DOHH2 (cell line): ENCODE data around the gene CCL19.

Source experiments
- CTCF ChIP-seq: fragments of 200-600 bp; sonication (generic); IDR thresholded peaks from one replicate; pipeline ENCODE4 v1.5.1; 2014; ENCODE audit warnings: antibody characterized with exemption, mild to moderate bottlenecking, low read depth, low read length; ENCODE audit not compliant: poor library complexity, severe bottlenecking
- EZH2phosphoT487 ChIP-seq: fragments of 200-600 bp; sonication (generic); IDR thresholded peaks from 2 replicates; pipeline ENCODE4 v1.6.1; 2017; ENCODE audit warnings: borderline replicate concordance, mild to moderate bottlenecking, antibody characterized with exemption, low read length, moderate library complexity, mixed read lengths

DNA sequence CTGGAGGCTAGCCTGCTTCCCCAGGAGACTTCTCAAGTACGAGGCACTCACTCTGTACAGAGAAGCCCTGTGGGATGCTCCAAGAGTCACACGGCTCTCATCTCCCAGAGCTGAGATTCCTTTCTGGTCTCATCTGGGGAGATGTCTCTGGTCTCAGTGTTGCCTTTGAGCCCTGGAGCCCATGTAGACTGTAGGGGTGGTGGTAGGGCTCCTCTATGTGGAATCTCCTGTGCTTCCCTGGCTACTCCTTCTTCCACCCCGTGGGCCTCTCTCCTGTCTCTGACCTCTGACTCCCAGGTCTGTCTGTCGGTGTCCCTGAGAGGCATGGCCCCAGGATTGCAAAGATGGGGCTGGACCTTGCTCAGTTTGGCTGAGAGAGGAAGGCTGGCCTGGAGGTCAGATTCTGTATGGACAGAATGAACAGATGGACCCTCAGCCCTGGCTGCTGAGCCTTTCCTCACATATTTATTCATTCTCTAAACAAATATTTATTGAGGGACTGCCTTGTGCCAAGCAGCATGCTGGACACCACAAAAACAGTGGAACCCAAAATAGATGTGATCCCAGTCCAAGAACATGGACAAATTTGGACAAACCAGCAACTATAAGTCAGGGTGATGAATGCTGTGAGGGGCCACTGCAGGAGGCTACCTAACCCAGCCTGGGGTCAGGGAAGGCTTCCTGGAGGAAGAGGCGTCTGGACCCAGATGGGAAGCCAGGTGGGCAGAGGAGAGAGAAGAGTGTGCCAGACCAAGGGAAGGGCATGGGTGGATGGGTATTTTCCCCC is 2.6 kb downstream of the CCL19 start:
- TF ChIP-seq CTCF (no peak), EZH2phosphoT487 (no peak)
